ENCODE data around the gene IL18BP. TPM values are rescaled to one million over a fixed set of nuclear protein-coding genes. Genes with fewer than 3 reads are reported as not detected.

Gene IL18BP
- total and polyA plus RNA-seq, 5 donors, result 2.7 to 5.3 (median 3.8) TPM

DNA sequence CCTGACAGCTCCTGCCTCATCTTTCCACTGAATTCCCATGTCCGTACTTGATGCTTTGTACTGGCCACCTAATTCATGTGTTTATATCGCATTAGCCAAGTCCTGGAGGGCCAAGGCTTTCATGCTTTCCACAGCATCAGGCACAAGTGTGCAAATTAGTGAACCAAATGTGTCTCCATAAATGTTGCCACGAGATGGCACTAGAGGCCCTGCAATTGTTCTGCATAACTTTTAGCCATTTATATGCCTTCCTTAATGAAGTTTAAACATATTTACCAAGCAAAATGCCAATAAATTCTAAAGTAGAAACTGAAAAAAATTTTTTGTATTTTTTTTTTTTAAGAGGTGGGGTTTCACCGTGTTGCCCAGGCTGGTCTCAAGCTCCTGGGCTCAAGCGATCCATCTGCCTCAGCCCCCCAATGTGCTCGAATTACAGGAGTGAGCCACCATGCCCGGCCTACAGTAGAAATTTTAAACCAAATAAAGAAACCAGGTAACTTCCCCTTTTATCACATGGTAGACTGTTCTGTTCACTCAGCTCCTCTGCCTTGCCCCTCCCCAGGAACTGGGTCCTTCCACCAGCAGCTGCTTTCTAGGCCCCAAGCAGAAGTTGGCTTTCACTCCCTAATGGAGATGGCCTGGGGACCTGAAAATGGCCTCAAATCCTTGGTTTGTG is 20.8 kb upstream of the IL18BP start:
- ATAC-seq, result peak; percentile 49 to 67
- H3K9me3 ChIP-seq (ENCODE audit: control insufficient read depth, low read length), result no peaks in the 10 kb centered on the region
- DNase-seq, result peak in 1 of 3 donors; percentile 43
- no peak overlapping the region for H3K4me3 ChIP-seq (ENCODE audit: low read length)
- intact Hi-C loops (cut with DNase I), result loop anchor here in 2 of 4 donors (5.0 kb wide), 2 partner anchors 164 to 454 kb away; partner anchors contain the start of gene CLPB (in 1 of the 2)
- WGBS, result 58% methylated on average over 7 of the region's 7 CpGs
- no peaks in the 10 kb centered on the region for H3K4me1 ChIP-seq (ENCODE audit: control insufficient read depth, insufficient read depth, low read length)
- H3K27me3 ChIP-seq (ENCODE audit: control insufficient read depth, insufficient read depth), result no peaks in the 10 kb centered on the region
- H3K27ac ChIP-seq (ENCODE audit: low read length), result no peak overlapping the region

DNA sequence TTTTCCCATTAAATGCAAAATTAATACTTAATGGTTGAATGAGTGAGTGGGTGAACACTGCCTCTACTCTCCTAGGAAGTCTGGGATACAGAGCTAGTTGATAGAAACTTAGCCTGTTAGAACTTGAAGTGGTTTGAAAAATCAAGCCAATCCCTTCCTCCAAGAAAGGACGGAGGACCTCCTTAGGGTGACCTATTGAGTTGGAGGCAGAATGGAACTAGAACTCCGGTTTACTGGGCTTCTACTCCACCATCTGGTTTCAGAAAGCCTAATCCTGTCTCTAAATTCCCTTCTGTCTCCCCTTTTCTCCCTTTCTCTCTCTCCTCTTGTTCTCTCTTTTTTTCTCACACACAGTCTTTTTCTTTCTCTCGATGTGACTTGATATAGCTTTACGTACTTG is 19.6 kb upstream of the IL18BP start:
- Histone ChIP-seq H3K27me3 (ENCODE audit: control insufficient read depth, insufficient read depth) (no peaks in the 10 kb centered on the region), H3K9me3 (ENCODE audit: control insufficient read depth, low read length) (no peaks in the 10 kb centered on the region), H3K4me3 (ENCODE audit: low read length) (no peak overlapping the region), H3K4me1 (ENCODE audit: control insufficient read depth, insufficient read depth, low read length) (no peaks in the 10 kb centered on the region), H3K27ac (ENCODE audit: low read length) (no peak overlapping the region)
- no peak for ATAC-seq
- no peak for DNase-seq
- intact Hi-C loops (cut with DNase I), result loop anchor here in 2 of 4 donors (5.0 kb wide), 2 partner anchors 163 to 453 kb away; partner anchors contain the start of gene CLPB (in 1 of the 2)
- WGBS, result 93% methylated on average over 4 of the region's 4 CpGs

DNA sequence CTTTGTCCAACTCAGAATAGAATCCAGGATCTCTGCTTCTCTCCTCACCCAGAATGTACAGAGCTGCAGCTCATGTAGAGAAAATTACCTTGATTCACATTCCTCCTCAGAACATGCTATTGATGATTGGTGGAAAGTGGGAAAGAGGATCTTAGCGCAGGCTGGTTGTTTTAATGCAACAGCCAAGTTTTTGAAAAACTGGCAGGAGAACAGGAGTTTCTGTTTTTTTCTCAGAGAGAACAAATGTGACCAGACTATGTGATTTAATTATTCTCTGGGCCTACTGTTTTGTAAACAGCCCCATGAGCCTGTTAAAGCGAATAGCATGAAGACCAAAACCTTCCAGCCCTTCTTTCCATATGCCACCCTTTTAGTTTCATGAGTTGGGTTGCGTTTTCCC is 19.1 kb upstream of the IL18BP start:
- intact Hi-C loops (cut with DNase I), result loop anchor here in 2 of 4 donors (5.0 kb wide), 2 partner anchors 163 to 453 kb away; partner anchors contain the start of gene CLPB (in 1 of the 2)

DNA sequence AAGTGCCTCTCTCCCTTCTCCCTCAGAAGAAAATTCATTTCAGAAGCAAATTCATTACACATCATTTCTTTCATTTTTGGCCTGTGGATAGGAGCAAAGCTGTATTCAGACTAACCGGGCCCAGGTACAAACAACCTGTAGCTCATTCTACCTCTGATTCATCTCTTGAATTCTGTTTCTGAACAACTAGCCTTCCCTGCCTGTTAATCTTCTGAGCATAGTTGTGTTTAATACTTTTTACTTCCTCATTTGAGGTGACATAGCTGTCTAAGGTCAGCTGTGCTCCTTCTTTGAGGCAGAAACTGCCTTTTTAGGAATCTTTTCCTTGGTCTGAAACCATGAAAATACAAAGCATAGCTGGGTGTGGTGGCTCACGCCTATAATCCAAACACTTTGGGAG is 12.6 kb upstream of the IL18BP start:
- ATAC-seq (no peak), DNase-seq (no peak)
- Histone ChIP-seq H3K27ac (ENCODE audit: low read length) (no peak overlapping the region), H3K9me3 (ENCODE audit: control insufficient read depth, low read length) (no peaks in the 10 kb centered on the region), H3K27me3 (ENCODE audit: control insufficient read depth, insufficient read depth) (no peaks in the 10 kb centered on the region), H3K4me3 (ENCODE audit: low read length) (no peak overlapping the region), H3K4me1 (ENCODE audit: control insufficient read depth, insufficient read depth, low read length) (no peaks in the 10 kb centered on the region)
- 92% methylated on average over 2 of the region's 2 CpGs for WGBS
- intact Hi-C loops (cut with DNase I), result no loop called here

More for the DNA sequence above, 19.1 kb upstream of the IL18BP start:
- no peaks in the 10 kb centered on the region for H3K27me3 ChIP-seq (ENCODE audit: control insufficient read depth, insufficient read depth)
- H3K9me3 ChIP-seq (ENCODE audit: control insufficient read depth, low read length), result no peaks in the 10 kb centered on the region
- ATAC-seq (no peak), DNase-seq (no peak)
- H3K4me1 ChIP-seq (ENCODE audit: control insufficient read depth, insufficient read depth, low read length), result no peaks in the 10 kb centered on the region
- H3K4me3 ChIP-seq (ENCODE audit: low read length), result no peak overlapping the region
- H3K27ac ChIP-seq (ENCODE audit: low read length), result no peak overlapping the region
- 83% methylated on average over 3 of the region's 3 CpGs for WGBS

DNA sequence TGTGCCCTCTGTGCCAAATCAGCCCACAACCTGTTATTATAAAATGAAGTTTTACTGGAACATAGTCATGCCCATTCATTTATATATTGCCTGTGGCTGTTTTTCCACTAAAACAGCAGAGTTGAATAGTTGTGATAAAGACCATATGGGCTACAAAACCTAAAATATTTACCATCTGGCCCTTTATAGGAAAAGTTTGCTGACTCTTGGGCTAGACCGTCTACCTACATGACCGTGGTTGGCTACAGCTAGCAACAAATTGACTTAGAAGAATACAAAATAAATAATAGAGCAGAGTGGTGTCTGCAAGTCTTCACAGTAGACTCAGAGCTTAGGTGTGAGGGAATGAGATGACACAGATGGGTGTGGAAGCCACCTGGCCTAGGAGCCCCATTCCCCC is 11.2 kb upstream of the IL18BP start:
- WGBS, result 43% methylated on average over 2 of the region's 2 CpGs
- Histone ChIP-seq H3K4me1 (ENCODE audit: control insufficient read depth, insufficient read depth, low read length) (no peaks in the 10 kb centered on the region), H3K27me3 (ENCODE audit: control insufficient read depth, insufficient read depth) (no peaks in the 10 kb centered on the region), H3K27ac (ENCODE audit: low read length) (no peak overlapping the region), H3K9me3 (ENCODE audit: control insufficient read depth, low read length) (no peaks in the 10 kb centered on the region), H3K4me3 (ENCODE audit: low read length) (no peak overlapping the region)
- DNase-seq, result no peak
- intact Hi-C loops (cut with DNase I), result no loop called here
- ATAC-seq, result no peak

DNA sequence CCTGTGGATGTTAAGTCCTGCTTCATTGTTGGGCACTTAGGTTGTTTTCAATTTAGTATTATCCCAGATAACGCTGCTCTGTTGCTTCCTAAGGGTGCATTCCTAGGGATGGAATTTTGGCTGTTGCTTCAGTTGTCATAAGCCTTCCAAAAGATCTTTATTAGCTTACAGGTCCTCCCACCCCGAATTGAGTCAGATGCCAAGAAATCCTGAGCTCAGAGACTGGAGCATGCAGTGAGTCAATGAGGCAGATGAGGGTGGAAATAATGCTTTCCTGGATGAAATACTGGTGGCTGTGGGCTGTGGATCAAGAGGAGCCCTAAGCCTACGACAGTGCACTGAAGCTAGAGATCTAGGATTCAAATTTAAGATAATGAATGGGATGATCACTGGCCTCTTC is 10.7 kb upstream of the IL18BP start:
- peak; percentile 44 to 79 for ATAC-seq
- Histone ChIP-seq H3K4me3 (ENCODE audit: low read length) (no peak overlapping the region), H3K27ac (ENCODE audit: low read length) (no peak overlapping the region), H3K27me3 (ENCODE audit: control insufficient read depth, insufficient read depth) (no peaks in the 10 kb centered on the region), H3K9me3 (ENCODE audit: control insufficient read depth, low read length) (no peaks in the 10 kb centered on the region), H3K4me1 (ENCODE audit: control insufficient read depth, insufficient read depth, low read length) (no peaks in the 10 kb centered on the region)
- 40% methylated on average over 3 of the region's 3 CpGs for WGBS
- intact Hi-C loops (cut with DNase I), result no loop called here
- no peak for DNase-seq

DNA sequence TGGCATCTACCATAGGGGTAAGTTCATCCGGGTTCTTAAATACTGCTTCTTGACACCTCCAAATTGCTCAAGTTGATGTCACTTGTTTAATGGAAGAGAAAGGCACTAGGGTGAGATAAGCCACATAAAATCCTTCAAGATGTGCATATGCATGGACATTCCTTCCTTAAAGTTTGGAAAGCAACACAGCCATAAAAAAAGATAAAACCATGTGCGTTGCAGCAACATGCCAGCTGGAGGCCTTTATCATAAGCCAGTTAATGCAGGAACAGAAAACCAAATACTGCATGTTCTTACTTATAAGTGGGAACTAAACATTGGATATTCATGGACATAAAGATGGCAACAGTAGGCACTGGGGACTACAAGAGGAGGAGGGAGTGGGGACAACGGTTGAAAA is 8.0 kb upstream of the IL18BP start:
- H3K27ac ChIP-seq (ENCODE audit: low read length), result no peak overlapping the region
- no peaks in the 10 kb centered on the region for H3K9me3 ChIP-seq (ENCODE audit: control insufficient read depth, low read length)
- no peaks in the 10 kb centered on the region for H3K4me1 ChIP-seq (ENCODE audit: control insufficient read depth, insufficient read depth, low read length)
- 58% methylated on average over 3 of the region's 3 CpGs for WGBS
- H3K27me3 ChIP-seq (ENCODE audit: control insufficient read depth, insufficient read depth), result no peaks in the 10 kb centered on the region
- no peak overlapping the region for H3K4me3 ChIP-seq (ENCODE audit: low read length)
- intact Hi-C loops (cut with DNase I), result no loop called here
- DNase-seq, result no peak
- ATAC-seq, result no peak

DNA sequence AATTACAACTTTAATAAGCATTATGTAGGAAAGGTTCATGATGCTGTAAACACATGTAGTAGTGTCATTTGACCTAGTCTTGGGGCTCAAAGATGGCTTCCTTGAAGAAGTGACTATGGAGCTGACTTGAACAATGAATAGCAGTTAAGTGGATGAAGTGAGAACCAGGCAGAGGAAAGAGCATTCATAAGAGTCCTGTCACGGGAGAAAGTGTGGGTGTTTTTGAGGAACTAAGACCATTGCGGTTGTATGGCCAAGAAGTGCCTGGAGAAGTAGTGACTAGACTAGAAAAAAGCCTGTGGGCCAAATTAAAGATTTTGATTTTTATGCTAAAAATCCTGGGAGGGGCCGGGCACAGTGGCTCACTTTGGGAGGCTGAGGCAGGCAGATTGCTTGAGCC is 7.2 kb upstream of the IL18BP start:
- DNase-seq (no peak), ATAC-seq (no peak)
- H3K4me1 ChIP-seq (ENCODE audit: control insufficient read depth, insufficient read depth, low read length), result no peaks in the 10 kb centered on the region
- no peak overlapping the region for H3K27ac ChIP-seq (ENCODE audit: low read length)
- intact Hi-C loops (cut with DNase I), result no loop called here
- H3K9me3 ChIP-seq (ENCODE audit: control insufficient read depth, low read length), result no peaks in the 10 kb centered on the region
- no peaks in the 10 kb centered on the region for H3K27me3 ChIP-seq (ENCODE audit: control insufficient read depth, insufficient read depth)
- no peak overlapping the region for H3K4me3 ChIP-seq (ENCODE audit: low read length)
- 87% methylated on average over 3 of the region's 3 CpGs for WGBS

DNA sequence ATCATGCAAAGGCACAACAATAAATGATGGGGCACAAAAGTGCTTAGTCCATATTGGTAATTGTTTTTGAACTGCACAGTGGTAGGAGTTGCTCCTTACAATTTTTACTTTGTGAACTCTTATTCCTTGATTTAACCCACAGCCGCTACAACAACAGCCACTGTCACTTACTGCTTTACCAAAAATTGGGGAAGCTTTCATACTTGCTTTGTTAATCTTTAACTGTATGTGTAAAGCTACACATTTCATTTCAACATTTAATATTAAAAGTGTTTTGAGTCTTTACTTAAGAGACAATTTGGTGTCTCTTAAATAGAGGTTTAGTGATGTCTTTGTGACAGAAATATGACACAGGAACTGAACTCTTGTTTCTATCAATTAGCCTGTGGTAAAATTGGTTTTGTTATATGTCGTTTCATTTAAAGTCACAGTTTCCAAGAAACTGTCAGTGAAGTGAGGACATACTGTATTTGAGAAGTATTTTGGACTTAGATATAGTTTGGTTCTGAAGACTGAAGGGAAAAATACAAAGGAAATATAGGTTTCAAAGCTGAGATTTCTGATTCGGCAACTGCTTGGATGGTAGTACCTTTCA is 6.5 kb upstream of the IL18BP start:
- DNase-seq, result no peak
- no peaks in the 10 kb centered on the region for H3K9me3 ChIP-seq (ENCODE audit: control insufficient read depth, low read length)
- no peaks in the 10 kb centered on the region for H3K27me3 ChIP-seq (ENCODE audit: control insufficient read depth, insufficient read depth)
- no peak overlapping the region for H3K4me3 ChIP-seq (ENCODE audit: low read length)
- ATAC-seq, result no peak
- intact Hi-C loops (cut with DNase I), result no loop called here
- 83% methylated on average over 3 of the region's 3 CpGs for WGBS
- no peaks in the 10 kb centered on the region for H3K4me1 ChIP-seq (ENCODE audit: control insufficient read depth, insufficient read depth, low read length)
- no peak overlapping the region for H3K27ac ChIP-seq (ENCODE audit: low read length)

DNA sequence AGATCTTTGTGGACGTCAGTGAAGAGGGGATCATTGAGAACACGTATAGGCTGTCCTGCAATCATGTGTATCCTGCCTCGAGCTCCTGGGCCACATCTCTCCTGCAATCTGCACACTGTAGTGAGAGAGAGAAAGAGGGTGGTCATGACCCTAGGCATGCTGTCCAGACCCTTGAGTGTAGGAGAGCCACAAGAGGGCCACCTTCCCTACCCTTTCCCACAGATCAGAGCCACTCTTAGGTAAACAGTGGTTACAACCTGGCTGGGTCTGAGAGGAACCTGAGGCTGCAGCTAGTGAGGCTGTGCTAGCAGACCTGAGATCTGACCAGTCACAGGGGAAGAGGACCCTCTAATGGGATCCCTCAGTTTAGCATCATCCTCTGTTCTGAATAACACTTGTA is 3.9 kb upstream of the IL18BP start:
- ATAC-seq, result no peak
- peaks cover 4% of the 10 kb centered on the region for H3K4me1 ChIP-seq (ENCODE audit: control insufficient read depth, insufficient read depth, low read length)
- H3K27me3 ChIP-seq (ENCODE audit: control insufficient read depth, insufficient read depth), result no peaks in the 10 kb centered on the region
- H3K9me3 ChIP-seq (ENCODE audit: control insufficient read depth, low read length), result no peaks in the 10 kb centered on the region
- no peak overlapping the region for H3K27ac ChIP-seq (ENCODE audit: low read length)
- no peak for DNase-seq
- intact Hi-C loops (cut with DNase I), result no loop called here
- WGBS, result 76% methylated on average over 3 of the region's 3 CpGs
- H3K4me3 ChIP-seq (ENCODE audit: low read length), result no peak overlapping the region

DNA sequence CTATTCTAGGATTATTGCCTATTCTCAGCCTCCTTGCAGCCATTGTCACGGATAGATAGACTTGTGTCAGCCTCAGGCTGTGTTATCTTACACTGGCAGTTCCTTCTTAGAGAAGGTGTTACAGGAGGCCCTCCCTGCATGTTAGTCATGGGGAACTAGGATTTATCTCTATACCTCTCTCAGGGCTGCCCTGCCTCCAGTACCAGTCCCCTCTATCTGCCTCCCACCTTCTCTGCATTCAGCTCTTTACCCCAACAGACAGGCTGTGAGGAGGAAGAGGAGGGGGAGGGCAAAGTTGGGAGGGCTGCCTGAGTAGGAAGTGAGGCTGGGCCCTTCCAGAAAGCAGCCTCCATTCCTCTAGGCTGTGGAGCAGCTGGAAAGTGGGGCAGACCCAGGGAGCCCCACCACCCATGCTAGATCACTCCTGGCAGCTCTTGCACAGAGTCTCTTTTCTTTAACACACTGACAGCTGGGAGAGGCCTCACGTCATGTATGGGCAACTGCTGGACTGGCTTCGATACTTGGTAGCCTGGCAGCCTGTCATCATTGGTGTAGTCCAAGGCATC is 2.9 kb upstream of the IL18BP start:
- 73% methylated on average over 3 of the region's 3 CpGs for WGBS
- H3K27me3 ChIP-seq (ENCODE audit: control insufficient read depth, insufficient read depth), result no peaks in the 10 kb centered on the region
- intact Hi-C loops (cut with DNase I), result no loop called here
- no peak for ATAC-seq
- H3K27ac ChIP-seq (ENCODE audit: low read length), result no peak overlapping the region
- H3K4me3 ChIP-seq (ENCODE audit: low read length), result no peak overlapping the region
- no peaks in the 10 kb centered on the region for H3K9me3 ChIP-seq (ENCODE audit: control insufficient read depth, low read length)
- peaks cover 4% of the 10 kb centered on the region for H3K4me1 ChIP-seq (ENCODE audit: control insufficient read depth, insufficient read depth, low read length)
- DNase-seq, result no peak

Data from right cardiac atrium (tissue), 5 donors.